AG09319 (cell line): Measurements from ENCODE around the gene CDC5L.

Experiments used
- DNase-seq: peaks from one replicate; pipeline ENCODE4 v3.0.0-alpha.2; 2010; ENCODE audit warnings: low read depth; ENCODE audit errors: extremely low read depth
- CTCF ChIP-seq: IDR thresholded peaks from 2 replicates; pipeline ENCODE4 v1.5.1; 2011; ENCODE audit warnings: low read depth, mild to moderate bottlenecking, inconsistent platforms, low read length, moderate library complexity

Gene CDC5L

DNA sequence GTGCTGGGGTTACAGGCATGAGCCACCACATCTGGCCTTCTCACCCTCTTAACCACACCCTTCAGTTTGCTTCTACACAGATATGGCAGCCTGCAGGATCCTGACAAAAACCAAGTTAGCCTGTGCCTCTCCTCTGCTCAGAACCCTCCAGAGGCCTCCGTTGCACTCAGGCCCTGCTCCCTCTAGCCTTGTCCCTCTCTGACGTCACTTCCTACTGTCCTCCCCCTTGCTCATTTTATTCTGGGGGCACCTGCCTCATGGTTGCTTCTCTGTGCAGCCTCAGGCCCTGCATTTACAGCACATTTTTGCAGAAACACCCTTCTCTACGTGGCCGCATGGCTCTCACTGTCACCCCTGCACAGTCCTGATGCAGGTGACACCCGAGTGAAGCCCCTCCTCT, 105.6 kb downstream of the CDC5L start:
- no peak for DNase-seq
- no peak for TF ChIP-seq CTCF

GRCh38 chr6:44493593-44493992, 106.1 kb downstream of the CDC5L start:
- no peak for TF ChIP-seq CTCF
- DNase-seq, result no peak

DNA sequence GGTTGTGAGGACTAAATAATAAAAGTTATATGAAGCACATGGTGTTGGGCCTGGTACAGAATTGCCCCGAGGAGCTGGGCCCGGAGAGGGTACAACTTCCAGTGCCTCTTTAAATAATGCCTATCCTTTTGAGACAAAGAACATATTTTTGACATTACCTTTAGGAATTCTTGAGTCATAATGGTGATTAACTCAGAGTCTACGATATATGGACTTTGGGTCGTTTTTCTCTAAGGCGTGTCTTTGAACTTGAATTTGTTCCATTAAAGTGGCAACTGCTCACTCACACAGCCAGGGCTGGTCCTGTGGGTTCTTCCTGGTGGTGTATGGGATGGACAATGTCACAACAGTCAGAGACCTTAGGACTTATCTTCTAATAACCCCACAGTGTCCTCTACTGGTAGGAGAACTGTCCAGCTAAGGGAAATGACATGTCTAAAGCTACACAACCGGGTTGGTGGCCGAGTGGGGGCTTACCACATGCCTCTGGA, 106.5 kb downstream of the CDC5L start:
- peak; percentile 20 for DNase-seq
- peak; percentile 33 for TF ChIP-seq CTCF

- no peak for TF ChIP-seq CTCF
- no peak for DNase-seq
These were observed 107.8 kb downstream of the CDC5L start for GRCh38 chr6:44495036-44495901.

DNA sequence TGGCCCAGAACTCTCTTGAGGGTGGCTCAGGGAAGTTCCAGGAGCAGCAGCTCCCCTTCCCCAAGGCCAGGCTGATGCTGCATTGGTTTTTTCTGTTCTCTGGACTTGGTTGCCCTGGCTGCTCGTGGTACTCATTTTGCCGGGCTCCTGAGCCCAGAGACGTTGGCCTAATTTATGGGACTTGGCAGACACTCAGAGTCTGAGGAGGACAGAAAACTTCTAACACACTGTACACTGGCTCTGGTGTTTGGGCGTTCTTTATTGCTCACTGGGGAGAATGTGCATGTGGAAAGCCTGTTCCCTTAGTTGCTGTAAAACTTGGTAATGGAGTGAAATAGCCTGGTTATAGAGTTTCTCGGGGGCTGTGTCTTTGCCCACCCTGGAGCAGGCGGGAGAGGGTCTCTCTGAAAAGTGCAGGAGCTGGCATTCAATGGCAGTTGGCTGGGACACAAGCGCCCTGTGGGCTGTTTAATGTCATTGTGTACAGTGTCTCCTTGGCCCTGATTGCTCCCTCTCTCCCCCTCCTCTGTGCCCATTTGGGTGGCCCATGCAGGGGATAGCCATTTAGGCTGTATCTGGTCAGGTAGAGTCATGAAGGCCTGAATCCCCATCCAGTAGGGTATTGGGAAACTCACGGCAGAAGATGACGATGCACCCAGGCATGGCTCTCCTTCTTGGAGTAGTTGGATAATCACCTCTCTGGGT, 109.3 kb downstream of the CDC5L start:
- no peak for DNase-seq
- no peak for TF ChIP-seq CTCF

GRCh38 chr6:44497807-44498206, 110.3 kb downstream of the CDC5L start:
- DNase-seq, result no peak
- TF ChIP-seq CTCF, result no peak

DNA sequence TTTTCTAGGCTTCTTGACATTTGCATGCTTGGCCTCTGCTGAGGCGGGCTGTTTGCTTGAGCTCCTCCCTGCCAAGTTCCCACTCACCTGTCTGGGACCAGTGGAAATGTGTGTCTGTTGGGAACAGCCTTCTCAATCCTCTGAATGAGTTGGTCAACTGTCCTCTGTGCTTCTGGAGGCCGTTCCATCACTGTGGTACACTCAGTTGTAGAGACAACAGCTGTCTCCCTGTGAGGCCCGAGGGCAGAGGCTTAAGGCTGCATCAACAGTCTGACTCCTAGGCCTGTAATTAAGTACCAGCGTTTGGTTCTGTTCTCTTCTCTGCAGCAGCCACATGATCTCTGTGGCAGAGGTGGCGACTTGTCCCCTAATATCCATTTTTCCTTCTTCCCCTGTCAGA, 110.9 kb downstream of the CDC5L start:
- no peak for TF ChIP-seq CTCF
- no peak for DNase-seq
